Ovary (tissue), 3 donors: ENCODE data around the gene MIF4GD.

Experiments used
- CTCF ChIP-seq, 3 donors: fragments of 450-650 bp in 2 of 3; fragments of 200-600 bp in 1 of 3; IDR thresholded peaks; one replicate each; pipeline versions ENCODE4 v1.5.1 to v1.8.0; 2016 to 2022; ENCODE audit warnings: antibody characterized with exemption in 3 of 3, mild to moderate bottlenecking in 1 of 3
- POLR2A ChIP-seq: fragments of 450-650 bp; IDR thresholded peaks from one replicate; pipeline ENCODE4 v1.6.1; 2017; ENCODE audit warnings: antibody characterized with exemption, mild to moderate bottlenecking, moderate library complexity
- donor health status: DM: no; HTN: no; CAD: no.

GRCh38 chr17:75250009-75250471 lies 21.0 kb downstream of the MIF4GD start:
- no peak for TF ChIP-seq CTCF (IDR thresholded peaks at IDR 0.05)
- TF ChIP-seq POLR2A = no peak
